GM21737 (cell line): Measurements from ENCODE around the gene GSAP.
A peak's percentile ranks its signal among the peaks of the same experiment; 100 is the strongest.
"Not testable (repeated sequence)": the region's sequence is repeated elsewhere in the genome, so short reads cannot be mapped to it uniquely, and the experiment has no call there.

Experiments
- ATAC-seq: cut with Tn5 transposase; IDR thresholded peaks from one replicate; pipeline ENCODE4 v1.9.1; 2021; ENCODE audit warnings: mild to moderate bottlenecking, moderate library complexity; ENCODE audit not compliant: unreplicated experiment

Gene GSAP, protein sequence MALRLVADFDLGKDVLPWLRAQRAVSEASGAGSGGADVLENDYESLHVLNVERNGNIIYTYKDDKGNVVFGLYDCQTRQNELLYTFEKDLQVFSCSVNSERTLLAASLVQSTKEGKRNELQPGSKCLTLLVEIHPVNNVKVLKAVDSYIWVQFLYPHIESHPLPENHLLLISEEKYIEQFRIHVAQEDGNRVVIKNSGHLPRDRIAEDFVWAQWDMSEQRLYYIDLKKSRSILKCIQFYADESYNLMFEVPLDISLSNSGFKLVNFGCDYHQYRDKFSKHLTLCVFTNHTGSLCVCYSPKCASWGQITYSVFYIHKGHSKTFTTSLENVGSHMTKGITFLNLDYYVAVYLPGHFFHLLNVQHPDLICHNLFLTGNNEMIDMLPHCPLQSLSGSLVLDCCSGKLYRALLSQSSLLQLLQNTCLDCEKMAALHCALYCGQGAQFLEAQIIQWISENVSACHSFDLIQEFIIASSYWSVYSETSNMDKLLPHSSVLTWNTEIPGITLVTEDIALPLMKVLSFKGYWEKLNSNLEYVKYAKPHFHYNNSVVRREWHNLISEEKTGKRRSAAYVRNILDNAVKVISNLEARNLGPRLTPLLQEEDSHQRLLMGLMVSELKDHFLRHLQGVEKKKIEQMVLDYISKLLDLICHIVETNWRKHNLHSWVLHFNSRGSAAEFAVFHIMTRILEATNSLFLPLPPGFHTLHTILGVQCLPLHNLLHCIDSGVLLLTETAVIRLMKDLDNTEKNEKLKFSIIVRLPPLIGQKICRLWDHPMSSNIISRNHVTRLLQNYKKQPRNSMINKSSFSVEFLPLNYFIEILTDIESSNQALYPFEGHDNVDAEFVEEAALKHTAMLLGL

GRCh38 chr7:77415823-77416620 lies at the start of gene GSAP:
TSS of gene GSAP (minus strand) at chr7:77416349. CDS start at chr7:77416321, 28 bp downstream.
- ATAC-seq = peak; percentile 53

GRCh38 chr7:77465256-77465655 lies 49.1 kb upstream of the GSAP start:
- ATAC-seq = no peak

DNA sequence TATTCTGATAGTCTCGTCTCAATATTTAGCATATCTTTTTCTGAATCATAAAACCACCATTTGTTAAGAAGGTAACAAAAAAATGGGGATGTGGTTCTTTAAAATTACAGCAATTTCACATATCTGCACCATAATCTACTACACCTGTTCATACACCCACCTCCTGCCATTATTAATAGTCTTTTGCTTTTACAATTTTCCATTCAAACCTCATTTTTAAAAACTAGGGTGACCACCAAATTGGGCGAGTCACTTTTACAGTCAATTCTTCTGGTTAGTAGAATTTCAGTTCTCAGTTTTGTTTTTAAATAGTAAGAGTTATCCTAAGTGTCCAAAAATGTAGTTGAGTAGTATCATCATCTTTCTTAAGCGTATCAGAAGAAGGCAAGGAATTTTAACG lies 48.4 kb upstream of the GSAP start:
- ATAC-seq = no peak

GRCh38 chr7:77463632-77464031 lies 47.5 kb upstream of the GSAP start:
- ATAC-seq = not testable (repeated sequence)

DNA sequence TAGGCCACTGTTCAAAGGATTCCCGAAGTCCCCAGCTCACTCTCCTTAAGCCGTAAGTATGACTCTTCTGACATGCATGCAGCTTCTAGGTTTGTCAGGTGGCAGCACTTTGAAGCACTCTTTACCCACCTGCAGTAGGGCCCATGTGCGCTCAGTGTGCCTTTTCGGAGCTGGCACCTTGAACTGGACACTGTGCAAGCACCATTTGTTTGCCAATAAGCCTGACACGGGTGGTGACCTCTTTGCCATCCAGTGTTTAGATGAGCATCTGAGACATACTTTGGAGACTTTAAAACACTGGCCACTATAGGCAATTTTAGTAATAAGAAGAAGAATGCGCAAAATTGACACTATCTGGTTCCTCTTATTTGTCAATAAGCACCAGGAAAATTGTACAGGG lies 45.7 kb upstream of the GSAP start:
- no peak for ATAC-seq

DNA sequence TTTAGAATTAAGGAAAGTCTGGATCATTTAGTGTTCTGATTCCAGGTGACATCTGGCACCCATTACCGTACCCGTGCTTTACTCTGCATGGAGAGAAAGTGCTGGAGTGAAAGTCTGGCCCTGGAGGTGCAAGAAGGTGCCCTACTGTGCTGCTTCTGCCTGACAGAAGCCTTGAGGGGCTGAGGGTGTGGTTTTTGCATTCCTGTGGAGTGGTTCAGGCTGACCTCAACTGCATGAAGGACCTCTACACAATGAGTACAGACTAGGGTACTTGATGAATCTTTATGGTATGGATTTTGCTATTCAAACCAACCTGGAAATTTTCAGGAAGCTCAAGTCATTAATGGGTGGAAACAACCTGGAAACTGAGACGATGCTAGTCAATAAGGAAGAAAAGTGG lies 45.1 kb upstream of the GSAP start:
- no peak for ATAC-seq

- no peak for ATAC-seq
Observed at GRCh38 chr7:77460057-77460486, 43.9 kb upstream of the GSAP start.

DNA sequence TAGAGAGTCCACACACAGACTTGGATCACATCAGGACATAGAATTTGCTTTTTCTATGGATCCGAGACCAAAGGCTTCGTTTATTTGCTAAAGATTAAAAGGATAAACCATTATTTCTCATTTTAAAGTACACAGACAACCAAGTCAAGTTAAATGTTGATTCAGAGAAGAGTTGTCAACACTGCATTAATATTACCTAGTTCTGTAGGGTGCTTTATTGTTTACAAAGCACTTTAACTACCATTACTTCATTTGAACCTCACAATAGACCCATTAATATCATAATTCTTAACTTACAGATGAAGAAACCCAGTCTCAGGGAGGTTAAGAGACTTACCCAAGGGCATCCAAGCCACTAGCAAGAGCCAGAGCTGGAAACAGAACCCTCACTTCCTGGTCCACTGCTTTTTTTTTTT lies 43.2 kb upstream of the GSAP start:
- ATAC-seq = no peak

DNA sequence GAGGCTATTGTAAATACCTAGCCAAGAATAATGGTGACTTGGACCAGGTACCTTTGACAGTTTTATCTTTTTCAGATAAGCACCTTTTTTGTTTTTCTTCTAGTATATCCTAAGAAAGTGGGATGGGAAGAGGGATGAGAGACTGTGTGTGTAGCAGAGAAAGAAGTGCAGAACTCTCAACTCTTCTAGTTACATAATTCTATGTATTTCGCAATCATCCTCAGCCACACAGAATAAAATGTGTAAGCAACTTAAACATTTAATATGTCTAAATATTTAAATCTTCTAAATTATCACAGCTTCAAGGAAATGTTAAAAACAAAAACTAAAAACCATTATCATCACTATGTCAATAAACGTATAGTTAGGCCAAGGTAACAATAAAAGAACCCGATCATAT lies 42.6 kb upstream of the GSAP start:
- ATAC-seq = no peak

- no peak for ATAC-seq
Observed at GRCh38 chr7:77457779-77458178, 41.6 kb upstream of the GSAP start.

GRCh38 chr7:77456696-77457095 lies 40.5 kb upstream of the GSAP start:
- ATAC-seq = no peak

GRCh38 chr7:77455321-77455720 lies 39.2 kb upstream of the GSAP start:
- ATAC-seq = no peak

- ATAC-seq = no peak
Observed at GRCh38 chr7:77454802-77455201, 38.7 kb upstream of the GSAP start.

DNA sequence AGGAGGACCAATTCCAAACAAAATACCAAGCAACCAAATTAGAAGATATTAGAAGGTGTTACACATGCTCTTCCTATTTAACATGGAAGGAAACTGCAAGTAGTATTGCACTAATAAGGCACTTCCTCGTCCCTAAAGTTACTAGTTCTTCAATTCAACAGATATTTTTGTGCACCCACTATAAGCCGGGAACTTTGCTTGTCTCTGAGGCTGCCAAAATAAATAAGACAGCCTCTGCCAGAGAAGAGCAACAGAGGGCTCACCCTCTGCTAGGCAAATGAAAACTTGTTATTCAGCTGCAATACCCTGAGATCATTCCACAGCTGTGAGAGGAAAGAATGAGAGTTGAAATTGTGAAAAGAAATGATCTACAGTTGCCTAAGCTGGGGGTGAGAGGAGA lies 37.4 kb upstream of the GSAP start:
- ATAC-seq = no peak

DNA sequence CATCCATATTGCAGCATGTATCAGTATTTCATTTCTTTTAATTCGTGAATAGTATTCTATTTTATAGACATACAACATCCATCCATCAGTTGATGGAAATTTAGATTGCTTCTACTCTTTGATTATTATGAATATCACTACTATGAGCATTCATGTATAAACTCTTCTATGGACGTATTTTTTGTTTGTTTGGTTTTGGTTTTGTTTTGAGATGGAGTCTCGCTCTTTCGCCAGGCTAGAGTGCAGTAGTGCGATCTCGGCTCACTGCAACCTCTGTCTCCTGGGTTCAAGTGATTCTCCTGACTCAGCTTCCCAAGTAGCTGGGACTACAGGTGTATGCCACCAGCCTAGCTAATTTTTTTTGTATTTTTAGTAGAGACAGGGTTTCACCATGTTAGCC lies 35.8 kb upstream of the GSAP start:
- ATAC-seq = not testable (repeated sequence)

DNA sequence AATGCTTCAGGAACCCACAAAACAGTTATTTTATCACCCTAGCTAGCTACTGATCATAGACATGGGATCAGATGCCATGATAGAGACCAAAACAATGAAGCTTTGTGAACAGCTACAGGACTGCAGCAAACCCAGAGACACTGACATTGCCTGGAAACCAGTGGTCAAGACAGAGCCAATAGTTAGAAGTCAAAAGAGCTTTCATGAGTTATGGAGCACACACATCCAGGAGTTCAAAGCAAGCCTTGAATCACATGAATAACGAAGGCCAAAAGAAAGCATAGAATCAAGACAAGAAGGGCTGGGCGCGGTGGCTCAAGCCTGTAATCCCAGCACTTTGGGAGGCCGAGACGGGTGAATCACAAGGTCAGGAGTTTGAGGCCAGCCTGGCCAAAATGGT lies 34.5 kb upstream of the GSAP start:
- ATAC-seq = no peak

DNA sequence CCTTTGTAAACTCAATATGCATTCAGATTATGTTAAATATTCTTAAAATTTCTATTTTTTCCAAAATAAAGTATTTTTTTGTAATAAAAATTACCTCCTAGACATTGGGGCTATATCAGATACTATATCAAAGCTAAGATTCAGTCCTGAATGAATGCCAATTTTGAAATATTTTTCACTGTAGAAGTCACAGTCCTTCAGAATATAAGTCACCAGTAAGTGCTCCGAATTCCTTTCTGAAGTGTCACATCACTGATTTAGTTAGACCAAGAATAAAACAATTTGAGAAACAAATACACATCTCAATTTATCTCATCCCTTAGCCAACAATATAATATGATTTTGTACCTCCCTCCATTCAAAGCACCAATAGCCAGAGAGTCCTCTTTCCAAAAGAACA lies 33.9 kb upstream of the GSAP start:
- no peak for ATAC-seq

DNA sequence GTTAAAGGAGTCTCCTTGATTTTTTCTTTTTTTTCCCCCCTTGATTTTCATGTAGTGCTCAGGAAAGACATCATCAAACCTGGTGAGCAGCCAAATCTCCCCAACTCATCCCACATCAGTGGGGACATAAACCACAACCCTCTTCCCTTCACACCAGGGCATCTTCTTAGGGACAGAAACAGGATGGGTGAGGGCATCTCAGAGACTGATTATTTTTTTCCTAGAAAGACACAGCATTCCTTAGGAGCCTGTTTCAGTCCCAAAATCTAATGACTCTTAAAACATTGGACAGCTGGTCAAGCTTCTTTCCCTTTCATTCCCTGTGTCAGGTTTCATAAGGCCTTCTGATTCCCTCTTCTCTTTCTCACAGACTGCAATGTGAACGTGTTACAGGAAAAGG lies 31.5 kb upstream of the GSAP start:
- no peak for ATAC-seq

GRCh38 chr7:77444123-77444522 lies 28.0 kb upstream of the GSAP start:
- ATAC-seq = no peak

- no peak for ATAC-seq
Observed at GRCh38 chr7:77443042-77443441, 26.9 kb upstream of the GSAP start.

- no peak for ATAC-seq
Observed at GRCh38 chr7:77442636-77443035, 26.5 kb upstream of the GSAP start.
